GM21717 (cell line): ENCODE measurements around the gene TLR8.
"Not testable (repeated sequence)": the region's sequence is repeated elsewhere in the genome, so short reads cannot be mapped to it uniquely, and the experiment has no call there.

Experiments
- ATAC-seq: cut with Tn5 transposase; IDR thresholded peaks from one replicate; pipeline ENCODE4 v1.9.1; 2021; ENCODE audit warnings: mild to moderate bottlenecking, moderate library complexity; ENCODE audit not compliant: unreplicated experiment

TLR8 gene

GRCh38 chrX:12963210-12963850, 56.9 kb downstream of the TLR8 start:
- ATAC-seq: not testable (repeated sequence)

DNA sequence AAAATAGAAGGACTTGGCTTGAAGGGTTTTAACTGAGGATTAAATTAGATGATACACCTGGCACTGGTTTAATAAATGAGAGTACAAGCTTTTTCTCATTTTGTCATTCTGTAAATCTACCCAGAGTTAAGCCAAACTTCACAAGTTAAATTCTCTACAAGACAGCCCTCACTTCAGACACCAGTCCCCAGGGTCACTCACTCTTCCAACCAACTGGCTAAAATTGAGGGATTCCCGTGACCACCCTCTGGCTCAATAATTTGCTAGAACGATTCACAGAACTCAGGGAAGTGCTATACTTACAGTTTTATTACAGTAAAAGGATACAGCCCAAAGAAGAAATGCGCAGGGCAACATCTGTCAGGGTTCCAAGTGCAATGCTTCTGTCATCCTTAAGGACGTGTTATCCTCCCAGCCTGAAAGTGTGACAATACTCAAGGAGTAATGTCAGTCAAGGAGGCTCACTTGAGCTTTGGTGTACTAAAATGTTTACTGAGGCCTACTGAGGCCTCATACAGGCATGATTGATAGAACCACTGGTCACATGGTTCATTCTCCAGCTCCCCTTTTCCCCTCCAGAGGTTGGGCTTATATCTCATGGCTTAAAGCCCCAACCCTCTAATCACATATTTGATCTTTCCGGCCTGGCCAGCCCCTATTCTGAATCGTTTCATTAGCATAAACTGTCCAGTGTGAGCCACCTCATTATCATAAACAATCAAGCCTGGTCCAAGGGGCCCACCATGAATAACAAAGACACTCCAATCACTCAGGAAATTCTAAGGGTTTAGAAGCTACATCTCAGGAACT, 58.9 kb downstream of the TLR8 start:
- no peak for ATAC-seq

- ATAC-seq: no peak
Measured at GRCh38 chrX:12966151-12966550, 59.7 kb downstream of the TLR8 start.

DNA sequence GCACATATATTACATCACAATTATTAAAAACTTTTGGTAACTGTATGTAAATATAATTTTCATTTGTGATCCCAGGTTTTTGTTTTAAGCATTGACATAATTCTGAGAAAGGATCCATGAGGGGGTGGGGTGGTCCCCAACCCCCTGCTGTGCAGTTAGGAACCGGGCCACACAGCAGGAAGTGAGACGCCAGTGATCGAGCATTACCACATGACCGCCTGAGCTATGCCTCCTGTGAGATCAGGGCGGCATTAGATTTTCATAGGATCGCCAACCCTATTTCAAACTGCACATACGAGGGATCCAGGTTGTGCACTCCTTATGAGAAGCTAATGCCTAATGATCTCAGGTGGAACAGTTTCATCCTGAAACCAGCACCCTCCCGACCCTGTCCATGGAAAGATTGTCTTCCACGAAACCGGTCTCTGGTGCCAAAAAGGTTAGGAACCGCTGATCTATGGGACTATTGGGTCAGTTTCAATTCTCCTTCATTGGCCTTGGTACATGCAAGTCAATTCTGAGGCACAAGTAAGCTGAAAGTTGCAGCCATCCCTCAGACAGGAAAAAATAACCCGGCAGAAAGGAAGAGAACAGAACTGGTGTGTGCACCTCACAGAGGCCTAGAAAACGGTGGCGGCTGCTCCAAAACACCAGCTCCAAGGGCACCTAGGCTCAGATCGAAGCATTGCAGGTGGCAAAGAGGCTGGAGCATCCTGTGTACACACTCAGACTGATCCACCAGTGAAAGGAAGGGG, 61.5 kb downstream of the TLR8 start:
- ATAC-seq: no peak

GRCh38 chrX:12970691-12971202, 64.3 kb downstream of the TLR8 start:
- ATAC-seq: no peak

DNA sequence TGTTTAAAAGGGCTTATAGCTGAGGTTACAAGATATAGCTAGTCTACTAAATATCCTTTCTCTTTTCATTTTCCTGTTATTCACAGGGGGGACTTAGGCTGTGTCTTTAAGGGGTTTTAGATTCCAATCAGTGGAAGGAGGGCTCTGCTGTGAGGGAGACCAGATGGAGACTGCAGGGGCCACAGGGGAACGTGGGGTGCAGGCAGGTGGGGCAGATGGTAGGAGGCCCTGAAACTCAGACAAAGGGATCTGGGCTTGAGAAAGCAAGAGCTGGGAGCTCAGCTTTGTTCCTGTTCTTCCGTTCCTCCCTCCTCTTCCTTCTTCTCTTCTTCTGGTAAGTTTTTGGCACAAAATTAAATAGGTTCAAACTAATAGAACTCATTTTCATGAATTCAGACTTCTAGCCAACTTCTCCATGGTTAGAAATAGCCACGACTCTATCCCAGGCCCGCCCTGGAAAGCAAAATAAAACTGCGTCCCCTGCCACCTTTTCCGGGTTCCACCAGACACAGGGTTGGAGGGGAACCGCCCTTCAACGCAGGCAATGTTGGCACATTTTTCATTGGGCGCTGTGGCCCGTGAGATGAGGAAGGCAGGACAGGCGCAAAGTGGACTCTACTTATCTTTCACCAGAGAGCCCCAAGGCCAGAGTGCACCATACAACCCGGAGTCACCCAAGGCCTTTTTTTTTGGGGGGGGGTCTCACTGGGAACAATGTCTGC, 65.0 kb downstream of the TLR8 start:
- ATAC-seq: no peak

DNA sequence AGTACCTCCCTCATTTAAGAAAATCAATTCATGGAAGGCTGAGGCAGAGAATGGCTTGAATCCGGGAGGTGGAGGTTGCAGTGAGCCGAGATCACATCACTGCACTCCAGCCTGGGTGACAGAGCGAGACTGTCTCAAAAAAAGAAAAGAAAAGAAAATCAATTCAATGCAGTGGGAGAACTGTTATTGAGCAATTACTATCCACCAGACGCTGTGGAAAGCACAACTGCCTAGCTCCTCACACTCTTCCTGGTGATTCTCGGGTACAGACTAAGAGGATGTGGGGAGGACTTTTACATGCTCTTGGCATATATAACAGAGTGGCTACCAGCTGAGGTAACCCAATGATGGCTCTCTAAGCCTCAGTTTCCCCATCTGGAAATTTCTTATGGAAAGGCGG, 65.8 kb downstream of the TLR8 start:
- ATAC-seq: no peak
